Adrenal gland (tissue), 5 donors: ENCODE results near the gene PSENEN.

Source experiments
- POLR2A ChIP-seq, 2 donors: fragments of 450-650 bp; IDR thresholded peaks; one replicate each; pipeline ENCODE4 v1.6.1; 2017; ENCODE audit warnings: antibody characterized with exemption in 2 of 2, mild to moderate bottlenecking in 2 of 2, moderate library complexity in 1 of 2
- TF ChIP-seq, protein P1 (sequence below), 6 experiments: fragments of 450-650 bp in 4 of 6; fragments of 200-600 bp in 2 of 6; sonication (generic) in 1 of 6; IDR thresholded peaks; 1 replicate in 5 of 6; 2 replicates in 1 of 6; pipeline versions ENCODE4 v1.5.1 to v1.8.0; 2016 to 2021; ENCODE audit warnings: antibody characterized with exemption in 6 of 6, mild to moderate bottlenecking in 2 of 6, moderate library complexity in 1 of 6
- donor health status: DM: no; HTN: no; CAD: no.

DNA sequence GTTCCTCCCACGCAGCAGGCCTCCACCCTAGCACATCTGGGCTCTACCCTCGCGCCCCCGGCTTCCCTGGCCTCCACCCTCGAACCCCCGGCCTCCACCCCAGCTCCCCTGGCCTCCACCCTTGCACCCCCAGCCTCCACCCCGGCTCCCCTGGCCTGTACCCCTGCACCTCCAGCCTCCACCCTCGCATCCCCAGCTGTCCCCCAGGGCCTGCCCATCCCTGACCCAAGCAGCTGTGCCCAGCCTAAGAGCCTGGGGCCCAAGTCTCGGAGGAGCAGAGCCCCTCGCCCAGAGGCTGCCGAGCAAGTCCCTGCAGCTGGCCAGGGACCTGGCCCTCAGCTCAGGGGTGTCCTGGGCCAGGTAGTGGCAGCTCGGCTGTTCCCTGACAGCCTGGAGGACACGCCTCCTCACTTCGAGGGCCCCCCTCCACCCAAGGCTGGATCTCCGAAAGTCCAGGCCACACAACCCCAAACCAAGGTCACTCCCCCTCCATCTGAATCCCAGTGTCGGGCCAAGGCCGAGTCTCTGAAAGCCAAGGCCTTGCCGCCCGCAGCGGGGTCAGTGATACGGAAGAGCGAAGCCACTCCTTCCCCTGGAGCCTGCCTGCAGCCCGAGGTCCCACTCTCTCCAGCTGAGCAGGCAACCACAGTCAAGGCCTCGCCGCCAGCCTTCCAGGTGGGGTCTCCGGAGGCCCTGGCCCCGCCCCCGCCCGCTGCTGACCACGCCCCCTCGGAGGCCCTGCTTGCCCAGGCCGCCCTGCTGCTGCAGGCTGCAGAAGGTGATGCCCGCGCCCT is 22.0 kb downstream of the PSENEN start:
- peak in 1 of 2 donors; percentile 9 for TF ChIP-seq POLR2A (IDR thresholded peaks at IDR 0.05)
- TF ChIP-seq, protein P1, sequence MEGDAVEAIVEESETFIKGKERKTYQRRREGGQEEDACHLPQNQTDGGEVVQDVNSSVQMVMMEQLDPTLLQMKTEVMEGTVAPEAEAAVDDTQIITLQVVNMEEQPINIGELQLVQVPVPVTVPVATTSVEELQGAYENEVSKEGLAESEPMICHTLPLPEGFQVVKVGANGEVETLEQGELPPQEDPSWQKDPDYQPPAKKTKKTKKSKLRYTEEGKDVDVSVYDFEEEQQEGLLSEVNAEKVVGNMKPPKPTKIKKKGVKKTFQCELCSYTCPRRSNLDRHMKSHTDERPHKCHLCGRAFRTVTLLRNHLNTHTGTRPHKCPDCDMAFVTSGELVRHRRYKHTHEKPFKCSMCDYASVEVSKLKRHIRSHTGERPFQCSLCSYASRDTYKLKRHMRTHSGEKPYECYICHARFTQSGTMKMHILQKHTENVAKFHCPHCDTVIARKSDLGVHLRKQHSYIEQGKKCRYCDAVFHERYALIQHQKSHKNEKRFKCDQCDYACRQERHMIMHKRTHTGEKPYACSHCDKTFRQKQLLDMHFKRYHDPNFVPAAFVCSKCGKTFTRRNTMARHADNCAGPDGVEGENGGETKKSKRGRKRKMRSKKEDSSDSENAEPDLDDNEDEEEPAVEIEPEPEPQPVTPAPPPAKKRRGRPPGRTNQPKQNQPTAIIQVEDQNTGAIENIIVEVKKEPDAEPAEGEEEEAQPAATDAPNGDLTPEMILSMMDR (IDR thresholded peaks at IDR 0.05) = no peak
